Measurements from ENCODE around the gene MSN. TPM values are rescaled to one million over a fixed set of nuclear protein-coding genes. Genes with fewer than 3 reads are reported as not detected.

The MSN gene
- total RNA-seq, 1 donor from 2014 or later, result 77.5 TPM

Other genes with a start within 250 kb of the MSN start
- 15.0 TPM for gene LAS1L, start 132.9 kb upstream of the MSN start, total RNA-seq

Measured in skin of body (tissue), 1 donor.